Middle frontal gyrus (tissue), 1 donor: ENCODE data around the gene PCDHB12.
"Not testable (repeated sequence)": the region's sequence is repeated elsewhere in the genome, so short reads cannot be mapped to it uniquely, and the experiment has no call there.

ENCODE experiments used
- DNase-seq: peaks from one replicate; pipeline ENCODE4 v3.0.0-alpha.2; 2015; ENCODE audit warnings: low spot score; ENCODE audit errors: extremely low spot score

The PCDHB12 gene

DNA sequence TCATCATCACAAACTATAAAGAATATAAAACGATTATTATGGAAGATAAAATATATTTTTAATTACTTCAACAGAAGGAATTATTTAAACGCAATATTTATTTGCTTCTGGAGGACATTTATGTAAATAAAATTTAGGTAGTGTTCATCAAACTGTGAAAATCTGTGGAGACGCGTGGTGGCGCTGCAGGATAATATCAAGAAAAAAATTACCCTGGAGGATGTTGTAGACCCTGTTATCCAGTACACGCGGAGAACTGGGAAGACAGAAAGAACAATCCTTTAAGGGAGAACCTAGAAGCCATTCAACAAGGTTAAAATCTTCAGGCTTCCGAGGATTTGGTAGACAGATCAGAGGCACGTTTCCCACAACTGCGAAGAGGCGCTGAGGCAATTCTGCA lies at the start of gene PCDHB12:
Gene PCDHB12, plus strand, starts transcription at position 242 of the 400 bp plus-strand sequence. CDS start 189 bp downstream, outside the sequence.
- no peak for DNase-seq

DNA sequence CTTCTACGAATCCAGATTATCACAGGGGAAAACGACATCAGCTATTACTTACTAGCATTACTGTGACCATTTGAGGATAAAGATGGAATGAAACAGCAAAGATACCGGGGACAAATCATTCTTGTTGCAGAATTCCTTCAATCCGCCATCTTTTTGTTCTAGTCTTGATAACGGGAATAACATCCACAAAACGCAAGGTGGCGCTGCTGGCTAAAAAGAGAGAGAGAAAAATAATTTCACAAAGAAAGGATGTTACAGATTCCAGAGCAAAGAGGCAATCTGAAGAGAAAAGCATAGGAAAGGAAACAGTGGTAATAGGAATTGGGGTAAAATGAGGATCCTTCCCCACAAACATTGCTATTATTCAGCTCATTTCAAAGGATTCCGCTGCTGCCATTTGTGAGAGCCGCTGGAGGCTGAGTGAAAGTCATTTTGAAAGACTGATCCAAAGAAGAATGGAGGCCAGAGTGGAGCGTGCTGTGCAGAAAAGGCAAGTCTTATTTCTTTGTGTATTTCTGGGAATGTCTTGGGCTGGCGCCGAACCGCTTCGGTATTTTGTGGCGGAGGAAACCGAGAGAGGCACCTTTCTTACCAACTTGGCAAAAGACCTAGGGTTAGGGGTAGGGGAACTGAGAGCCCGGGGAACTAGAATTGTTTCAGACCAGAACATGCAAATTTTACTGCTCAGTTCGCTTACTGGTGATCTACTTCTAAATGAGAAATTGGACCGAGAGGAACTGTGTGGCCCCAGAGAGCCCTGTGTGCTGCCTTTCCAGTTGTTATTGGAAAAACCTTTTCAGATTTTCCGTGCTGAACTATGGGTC lies 35.9 kb upstream of the PCDHB12 start, which contains the start of gene PCDHB7:
Gene PCDHB7, plus strand, starts transcription at position 264 of the 824 bp plus-strand sequence. Its CDS starts 192 bp downstream, at position 456.
- no peak for DNase-seq

DNA sequence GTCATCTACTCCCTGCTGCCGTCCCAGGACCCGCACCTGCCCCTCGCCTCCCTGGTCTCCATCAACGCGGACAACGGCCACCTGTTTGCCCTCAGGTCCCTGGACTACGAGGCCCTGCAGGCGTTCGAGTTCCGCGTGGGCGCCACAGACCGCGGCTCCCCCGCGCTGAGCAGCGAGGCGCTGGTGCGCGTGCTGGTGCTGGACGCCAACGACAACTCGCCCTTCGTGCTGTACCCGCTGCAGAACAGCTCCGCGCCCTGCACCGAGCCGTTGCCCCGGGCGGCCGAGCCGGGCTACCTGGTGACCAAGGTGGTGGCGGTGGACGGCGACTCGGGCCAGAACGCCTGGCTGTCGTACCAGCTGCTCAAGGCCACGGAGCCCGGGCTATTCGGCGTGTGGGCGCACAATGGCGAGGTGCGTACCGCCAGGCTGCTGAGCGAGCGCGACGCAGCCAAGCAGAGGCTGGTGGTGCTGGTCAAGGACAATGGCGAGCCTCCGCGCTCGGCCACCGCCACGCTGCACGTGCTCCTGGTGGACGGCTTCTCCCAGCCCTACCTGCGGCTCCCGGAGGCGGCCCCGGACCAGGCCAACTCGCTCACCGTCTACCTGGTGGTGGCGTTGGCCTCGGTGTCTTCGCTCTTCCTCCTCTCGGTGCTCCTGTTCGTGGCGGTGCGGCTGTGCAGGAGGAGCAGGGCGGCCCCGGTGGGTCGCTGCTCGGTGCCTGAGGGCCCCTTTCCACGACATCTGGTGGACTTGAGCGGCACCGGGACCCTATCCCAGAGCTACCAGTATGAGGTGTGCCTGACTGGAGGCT lies 34.0 kb upstream of the PCDHB12 start:
- not testable (repeated sequence) for DNase-seq

DNA sequence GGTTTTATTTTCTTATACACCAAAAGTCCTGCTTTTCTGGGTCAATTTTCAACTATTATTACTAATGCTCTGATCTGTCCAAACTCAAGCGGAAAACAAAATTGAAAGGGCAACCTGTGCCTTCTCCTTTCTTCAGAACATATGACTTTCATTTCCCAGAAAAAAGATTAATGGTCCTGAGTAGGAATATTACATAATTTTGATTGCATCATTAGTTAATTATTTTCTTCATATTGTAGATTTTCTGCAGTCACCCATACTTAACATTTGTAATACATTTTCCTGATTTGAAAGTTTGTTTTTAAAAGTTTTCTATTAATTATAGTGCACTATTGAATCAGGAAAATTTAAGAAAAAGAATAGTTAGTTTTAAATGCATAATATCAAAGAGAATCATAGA lies 32.6 kb upstream of the PCDHB12 start:
- DNase-seq, result no peak

DNA sequence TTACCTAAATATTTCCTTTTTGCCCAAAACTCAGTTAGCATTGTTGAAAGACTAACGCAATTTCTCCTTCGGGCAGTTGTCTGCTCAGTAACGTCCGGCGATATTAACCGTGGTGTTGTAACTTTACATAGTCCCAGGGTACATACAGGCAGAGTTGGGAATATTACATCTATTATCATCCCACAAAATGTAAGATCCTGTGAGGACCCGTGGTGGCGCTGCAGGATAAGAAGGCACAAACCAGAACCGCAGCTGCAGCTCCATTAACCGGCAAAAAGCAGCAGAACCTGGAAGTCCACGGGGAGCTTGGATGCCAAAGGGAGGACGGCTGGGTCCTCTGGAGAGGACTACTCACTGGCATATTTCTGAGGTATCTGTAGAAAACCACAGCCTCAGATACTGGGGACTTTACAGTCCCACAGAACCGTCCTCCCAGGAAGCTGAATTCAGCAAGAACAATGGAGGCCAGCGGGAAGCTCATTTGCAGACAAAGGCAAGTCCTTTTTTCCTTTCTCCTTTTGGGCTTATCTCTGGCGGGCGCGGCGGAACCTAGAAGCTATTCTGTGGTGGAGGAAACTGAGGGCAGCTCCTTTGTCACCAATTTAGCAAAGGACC lies 30.8 kb upstream of the PCDHB12 start, which contains the start of gene PCDHB8:
Gene PCDHB8, plus strand, starts transcription at position 214 of the 615 bp plus-strand sequence. Its CDS starts 245 bp downstream, at position 459.
- DNase-seq, result not testable (repeated sequence)

DNA sequence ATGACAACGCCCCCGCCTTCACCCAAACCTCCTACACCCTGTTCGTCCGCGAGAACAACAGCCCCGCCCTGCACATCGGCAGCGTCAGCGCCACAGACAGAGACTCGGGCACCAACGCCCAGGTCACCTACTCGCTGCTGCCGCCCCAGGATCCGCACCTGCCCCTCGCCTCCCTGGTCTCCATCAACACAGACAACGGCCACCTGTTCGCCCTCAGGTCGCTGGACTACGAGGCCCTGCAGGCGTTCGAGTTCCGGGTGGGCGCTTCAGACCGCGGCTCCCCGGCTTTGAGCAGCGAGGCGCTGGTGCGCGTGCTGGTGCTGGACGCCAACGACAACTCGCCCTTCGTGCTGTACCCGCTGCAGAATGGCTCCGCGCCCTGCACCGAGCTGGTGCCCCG lies 29.1 kb upstream of the PCDHB12 start:
- not testable (repeated sequence) for DNase-seq

DNA sequence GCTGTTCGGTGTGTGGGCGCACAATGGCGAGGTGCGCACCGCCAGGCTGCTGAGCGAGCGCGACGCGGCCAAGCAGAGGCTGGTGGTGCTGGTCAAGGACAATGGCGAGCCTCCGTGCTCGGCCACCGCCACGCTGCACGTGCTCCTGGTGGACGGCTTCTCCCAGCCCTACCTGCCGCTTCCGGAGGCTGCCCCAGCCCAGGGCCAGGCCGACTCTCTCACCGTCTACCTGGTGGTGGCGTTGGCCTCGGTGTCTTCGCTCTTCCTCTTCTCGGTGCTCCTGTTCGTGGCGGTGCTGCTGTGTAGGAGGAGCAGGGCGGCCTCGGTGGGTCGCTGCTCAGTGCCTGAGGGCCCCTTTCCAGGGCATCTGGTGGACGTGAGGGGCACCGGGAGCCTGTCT lies 28.6 kb upstream of the PCDHB12 start:
- not testable (repeated sequence) for DNase-seq

DNA sequence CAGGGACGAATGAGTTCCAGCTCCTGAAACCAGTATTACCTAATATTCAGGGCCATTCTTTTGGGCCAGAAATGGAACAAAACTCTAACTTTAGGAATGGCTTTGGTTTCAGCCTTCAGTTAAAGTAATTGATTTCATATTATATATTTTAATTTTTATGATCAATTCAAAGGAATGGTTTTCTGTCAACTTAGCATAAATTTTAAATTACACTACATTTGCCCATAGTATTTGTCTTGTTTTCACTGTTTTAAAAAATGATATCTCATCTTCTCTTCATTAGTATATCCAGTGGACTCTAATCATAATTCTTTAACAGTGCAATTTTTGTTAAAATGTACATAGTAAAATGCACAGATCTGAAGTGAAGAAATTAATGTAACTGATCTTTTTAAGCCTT lies 28.2 kb upstream of the PCDHB12 start:
- DNase-seq, result no peak

DNA sequence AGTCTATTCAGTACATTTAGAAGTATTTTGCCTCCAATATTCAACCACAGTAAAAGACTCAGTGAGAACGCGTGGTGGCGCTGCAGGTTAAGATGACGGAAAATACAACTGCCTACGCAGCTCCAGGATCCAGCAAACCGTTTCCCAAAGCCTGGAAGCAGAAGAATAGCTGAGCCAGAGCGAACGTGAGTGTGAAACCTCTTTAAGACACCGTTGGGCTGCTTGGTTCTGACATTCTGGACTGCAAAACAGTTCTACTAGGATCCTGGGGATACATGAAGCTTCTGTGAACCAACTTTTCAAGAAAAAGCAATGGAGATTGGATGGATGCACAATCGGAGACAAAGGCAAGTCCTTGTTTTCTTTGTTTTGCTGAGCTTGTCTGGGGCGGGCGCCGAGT lies 26.3 kb upstream of the PCDHB12 start, which contains the start of gene PCDHB16:
Gene PCDHB16, plus strand, starts transcription at position 140 of the 400 bp plus-strand sequence. Its CDS starts 173 bp downstream, at position 313.
- no peak for DNase-seq

DNA sequence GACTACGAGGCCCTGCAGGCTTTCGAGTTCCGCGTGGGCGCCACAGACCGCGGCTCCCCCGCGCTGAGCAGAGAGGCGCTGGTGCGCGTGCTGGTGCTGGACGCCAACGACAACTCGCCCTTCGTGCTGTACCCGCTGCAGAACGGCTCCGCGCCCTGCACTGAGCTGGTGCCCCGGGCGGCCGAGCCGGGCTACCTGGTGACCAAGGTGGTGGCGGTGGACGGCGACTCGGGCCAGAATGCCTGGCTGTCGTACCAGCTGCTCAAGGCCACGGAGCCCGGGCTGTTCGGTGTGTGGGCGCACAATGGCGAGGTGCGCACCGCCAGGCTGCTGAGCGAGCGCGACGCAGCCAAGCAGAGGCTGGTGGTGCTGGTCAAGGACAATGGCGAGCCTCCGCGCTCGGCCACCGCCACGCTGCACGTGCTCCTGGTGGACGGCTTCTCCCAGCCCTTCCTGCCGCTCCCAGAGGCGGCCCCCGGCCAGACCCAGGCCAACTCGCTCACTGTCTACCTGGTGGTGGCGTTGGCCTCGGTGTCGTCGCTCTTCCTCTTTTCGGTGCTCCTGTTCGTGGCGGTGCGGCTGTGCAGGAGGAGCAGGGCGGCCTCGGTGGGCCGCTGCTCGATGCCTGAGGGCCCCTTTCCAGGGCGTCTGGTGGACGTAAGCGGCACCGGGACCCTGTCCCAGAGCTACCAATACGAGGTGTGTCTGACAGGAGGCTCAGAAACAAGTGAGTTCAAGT lies 24.2 kb upstream of the PCDHB12 start:
- DNase-seq, result not testable (repeated sequence)

DNA sequence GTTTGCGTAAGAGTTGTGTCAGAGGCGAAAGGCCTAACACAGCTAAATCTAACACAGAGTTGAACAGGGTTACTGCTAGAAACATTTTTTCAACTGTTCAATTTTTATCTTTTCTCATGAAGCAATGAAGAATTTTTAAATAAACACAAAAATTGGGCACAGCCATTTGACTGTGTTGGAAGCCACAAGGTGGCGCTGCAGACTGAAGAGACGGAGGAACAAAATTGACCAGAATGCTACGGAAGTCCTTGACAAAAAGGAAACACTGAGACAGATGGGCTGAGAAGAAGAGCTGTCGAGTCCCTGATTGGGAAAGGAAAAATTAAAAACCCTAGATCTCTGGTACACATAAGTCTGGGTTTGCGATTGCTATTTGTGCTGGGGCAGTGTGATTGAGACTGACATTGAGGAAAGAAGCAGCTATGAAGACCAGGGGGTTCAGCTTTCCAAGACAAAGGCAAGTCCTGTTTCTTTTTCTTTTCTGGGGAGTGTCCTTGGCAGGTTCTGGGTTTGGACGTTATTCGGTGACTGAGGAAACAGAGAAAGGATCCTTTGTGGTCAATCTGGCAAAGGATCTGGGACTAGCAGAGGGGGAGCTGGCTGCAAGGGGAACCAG lies 21.5 kb upstream of the PCDHB12 start, which contains the start of gene PCDHB9:
Gene PCDHB9, plus strand, starts transcription at position 265 of the 616 bp plus-strand sequence. Its CDS starts 158 bp downstream, at position 423.
- DNase-seq, result no peak

DNA sequence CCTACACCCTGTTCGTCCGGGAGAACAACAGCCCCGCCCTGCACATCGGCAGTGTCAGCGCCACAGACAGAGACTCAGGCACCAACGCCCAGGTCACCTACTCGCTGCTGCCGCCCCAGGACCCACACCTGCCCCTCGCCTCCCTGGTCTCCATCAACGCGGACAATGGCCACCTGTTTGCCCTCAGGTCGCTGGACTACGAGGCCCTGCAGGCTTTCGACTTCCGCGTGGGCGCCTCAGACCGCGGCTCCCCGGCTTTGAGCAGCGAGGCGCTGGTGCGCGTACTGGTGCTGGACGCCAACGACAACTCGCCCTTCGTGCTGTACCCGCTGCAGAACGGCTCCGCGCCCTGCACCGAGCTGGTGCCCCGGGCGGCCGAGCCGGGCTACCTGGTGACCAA lies 19.8 kb upstream of the PCDHB12 start:
- DNase-seq, result not testable (repeated sequence)

DNA sequence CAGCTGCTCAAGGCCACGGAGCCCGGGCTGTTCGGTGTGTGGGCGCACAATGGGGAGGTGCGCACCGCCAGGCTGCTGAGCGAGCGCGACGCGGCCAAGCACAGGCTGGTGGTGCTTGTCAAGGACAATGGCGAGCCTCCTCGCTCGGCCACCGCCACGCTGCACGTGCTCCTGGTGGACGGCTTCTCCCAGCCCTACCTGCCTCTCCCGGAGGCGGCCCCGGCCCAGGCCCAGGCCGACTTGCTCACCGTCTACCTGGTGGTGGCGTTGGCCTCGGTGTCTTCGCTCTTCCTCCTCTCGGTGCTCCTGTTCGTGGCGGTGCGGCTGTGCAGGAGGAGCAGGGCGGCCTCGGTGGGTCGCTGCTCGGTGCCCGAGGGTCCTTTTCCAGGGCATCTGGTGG lies 19.4 kb upstream of the PCDHB12 start:
- not testable (repeated sequence) for DNase-seq

DNA sequence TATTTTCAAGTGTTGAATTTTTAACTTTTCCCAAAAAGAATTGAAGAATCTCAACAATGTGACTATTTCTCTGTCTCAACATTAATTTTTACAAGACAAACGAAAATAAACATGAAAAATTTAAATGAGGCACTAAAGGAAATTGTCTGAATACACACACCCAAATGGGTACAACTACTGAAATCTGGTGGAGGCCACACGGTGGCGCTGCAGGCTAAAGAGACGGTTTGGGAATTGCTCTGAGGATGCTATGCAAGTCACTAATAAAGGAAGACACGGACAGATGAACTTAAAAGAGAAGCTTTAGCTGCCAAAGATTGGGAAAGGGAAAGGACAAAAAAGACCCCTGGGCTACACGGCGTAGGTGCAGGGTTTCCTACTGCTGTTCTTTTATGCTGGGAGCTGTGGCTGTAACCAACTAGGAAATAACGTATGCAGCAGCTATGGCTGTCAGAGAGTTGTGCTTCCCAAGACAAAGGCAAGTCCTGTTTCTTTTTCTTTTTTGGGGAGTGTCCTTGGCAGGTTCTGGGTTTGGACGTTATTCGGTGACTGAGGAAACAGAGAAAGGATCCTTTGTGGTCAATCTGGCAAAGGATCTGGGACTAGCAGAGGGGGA lies 16.3 kb upstream of the PCDHB12 start, which contains the start of gene PCDHB10:
Gene PCDHB10, plus strand, starts transcription at position 244 of the 616 bp plus-strand sequence. Its CDS starts 200 bp downstream, at position 444.
- no peak for DNase-seq

DNA sequence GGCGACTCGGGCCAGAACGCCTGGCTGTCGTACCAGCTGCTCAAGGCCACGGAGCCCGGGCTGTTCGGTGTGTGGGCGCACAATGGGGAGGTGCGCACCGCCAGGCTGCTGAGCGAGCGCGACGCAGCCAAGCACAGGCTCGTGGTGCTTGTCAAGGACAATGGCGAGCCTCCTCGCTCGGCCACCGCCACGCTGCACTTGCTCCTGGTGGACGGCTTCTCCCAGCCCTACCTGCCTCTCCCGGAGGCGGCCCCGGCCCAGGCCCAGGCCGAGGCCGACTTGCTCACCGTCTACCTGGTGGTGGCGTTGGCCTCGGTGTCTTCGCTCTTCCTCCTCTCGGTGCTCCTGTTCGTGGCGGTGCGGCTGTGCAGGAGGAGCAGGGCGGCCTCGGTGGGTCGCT lies 14.2 kb upstream of the PCDHB12 start:
- DNase-seq, result not testable (repeated sequence)

DNA sequence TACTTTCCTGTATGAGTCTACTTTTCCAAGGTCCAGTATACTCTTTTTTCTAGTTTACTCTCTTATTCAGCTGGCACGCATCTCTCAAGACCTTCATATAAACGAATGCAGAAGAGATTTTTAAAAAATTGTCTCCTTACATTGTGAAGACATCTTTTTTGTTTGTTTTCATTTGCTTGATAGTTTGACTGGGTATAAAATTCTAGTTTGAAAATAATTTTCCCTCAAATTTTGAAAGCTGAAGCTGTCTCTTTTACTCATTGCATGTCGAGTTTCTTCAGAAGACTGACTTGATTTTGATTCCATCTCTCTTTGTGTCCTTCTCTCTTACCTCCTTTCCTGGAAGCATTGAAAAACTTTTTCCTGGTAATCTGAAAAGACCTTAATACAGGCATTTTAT lies 12.2 kb upstream of the PCDHB12 start:
- DNase-seq, result no peak

DNA sequence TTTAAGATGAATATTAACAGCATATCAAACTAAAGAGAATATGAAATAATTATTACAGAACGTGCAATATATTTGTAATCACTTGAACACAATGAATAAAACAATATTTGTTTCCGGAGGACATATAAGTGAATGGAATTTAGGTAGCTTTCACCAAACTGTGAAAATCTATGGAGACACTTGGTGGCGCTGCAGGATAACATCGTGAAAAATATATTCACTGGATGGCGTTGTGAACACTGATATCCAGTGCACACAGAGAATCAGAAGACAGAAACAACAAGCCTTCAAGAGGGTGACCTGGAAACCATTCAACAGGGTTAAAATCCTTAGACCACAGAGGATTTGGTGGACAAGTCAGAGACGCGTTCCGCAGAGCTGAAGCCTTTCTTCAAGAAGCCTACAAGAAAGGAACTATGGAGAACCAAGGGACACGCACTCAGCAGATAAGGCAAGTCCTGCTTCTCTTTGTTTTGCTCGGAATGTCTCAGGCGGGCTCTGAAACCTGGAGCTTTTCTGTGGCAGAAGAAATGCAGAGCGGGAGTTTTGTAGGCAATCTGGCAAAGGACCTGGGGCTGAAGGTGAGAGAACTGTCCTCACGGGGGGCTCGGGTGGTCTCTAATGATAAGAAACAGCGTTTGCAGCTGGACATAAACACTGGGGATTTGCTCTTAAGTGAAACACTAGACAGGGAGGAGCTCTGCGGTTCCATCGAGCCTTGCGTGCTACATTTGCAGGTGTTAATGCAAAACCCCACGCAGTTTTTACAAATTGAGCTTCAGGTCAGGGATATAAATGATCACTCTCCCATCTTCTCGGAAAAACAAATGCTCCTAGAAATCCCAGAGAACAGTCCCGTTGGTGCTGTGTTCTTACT lies 8.9 kb upstream of the PCDHB12 start, which contains the start of gene PCDHB11:
Gene PCDHB11, plus strand, starts transcription at position 269 of the 877 bp plus-strand sequence. Its CDS starts 148 bp downstream, at position 417.
- DNase-seq, result no peak

DNA sequence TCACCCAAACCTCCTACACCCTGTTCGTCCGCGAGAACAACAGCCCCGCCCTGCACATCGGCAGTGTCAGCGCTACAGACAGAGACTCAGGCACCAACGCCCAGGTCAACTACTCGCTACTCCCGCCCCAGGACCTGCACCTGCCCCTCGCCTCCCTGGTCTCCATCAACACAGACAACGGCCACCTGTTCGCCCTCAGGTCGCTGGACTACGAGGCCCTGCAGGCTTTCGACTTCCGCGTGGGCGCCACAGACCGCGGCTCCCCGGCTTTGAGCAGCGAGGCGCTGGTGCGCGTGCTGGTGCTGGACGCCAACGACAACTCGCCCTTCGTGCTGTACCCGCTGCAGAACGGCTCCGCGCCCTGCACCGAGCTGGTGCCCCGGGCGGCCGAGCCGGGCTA lies 7.4 kb upstream of the PCDHB12 start:
- not testable (repeated sequence) for DNase-seq
